IMR-90 (cell line): ENCODE data around the gene C13orf42. TPM values are rescaled to one million over a fixed set of nuclear protein-coding genes. Genes with fewer than 3 reads are reported as not detected.

Source experiments
- ATAC-seq: fragments of 200-7000 bp; cut with Tn5 transposase; 2 replicates; pipeline ENCODE4 v1.9.1; 2020; ENCODE audit warnings: low read depth, mild to moderate bottlenecking, moderate library complexity
- BruUV-seq: library from RNA; stranded (reverse); fragments of 400-500 nt; replicated peaks from 2 replicates; lab custom pipeline; 2021; lab: Mats Ljungman, UMichigan
- CTCF ChIA-PET: fragments of 300-600 bp; formaldehyde crosslinking; extraction: SDS; loops from one replicate; lab custom pipeline; 2021; ENCODE audit warnings: antibody characterized with exemption; lab: Yijun Ruan, JAX
- POLR2A ChIA-PET: fragments of 300-600 bp; sonication (Branson Sonifier 250); formaldehyde crosslinking; loops from one replicate; lab custom pipeline; 2022; ENCODE audit warnings: antibody characterized with exemption; ENCODE audit not compliant: unreplicated experiment; lab: Charles Lee
- DNase-seq: peaks from one replicate; pipeline ENCODE4 v3.0.0; 2013
- H2AFZ ChIP-seq: replicated peaks from 2 replicates; pipeline ENCODE3; 2013; ENCODE audit warnings: low read length, mild to moderate bottlenecking; ENCODE audit not compliant: poor library complexity
- H2AK5ac ChIP-seq: 2 replicates; pipeline ENCODE4 v1.6.1; 2013; ENCODE audit warnings: low read depth, low read length, inconsistent platforms
- H2AK9ac ChIP-seq: replicated peaks from 2 replicates; pipeline ENCODE3; 2013; ENCODE audit warnings: mild to moderate bottlenecking, low read depth, low read length, moderate library complexity; ENCODE audit not compliant: poor library complexity
- H2BK120ac ChIP-seq: 2 replicates; pipeline ENCODE4 v1.6.1; 2013; ENCODE audit warnings: low read depth, low read length, inconsistent platforms
- H2BK15ac ChIP-seq: 3 replicates; pipeline ENCODE4 v1.6.1; 2013; ENCODE audit warnings: low read depth, low read length, inconsistent platforms
- H2BK20ac ChIP-seq: 2 replicates; pipeline ENCODE4 v1.6.1; 2013; ENCODE audit warnings: low read depth, mild to moderate bottlenecking, inconsistent platforms, low read length, moderate library complexity
- H2BK5ac ChIP-seq: 2 replicates; pipeline ENCODE4 v1.6.1; 2013; ENCODE audit warnings: mild to moderate bottlenecking, low read depth, low read length, inconsistent platforms; ENCODE audit not compliant: poor library complexity, severe bottlenecking
- H3K14ac ChIP-seq: replicated peaks from 2 replicates; pipeline ENCODE4 v1.6.1; 2013; ENCODE audit warnings: low read depth, low read length, inconsistent platforms
- H3K18ac ChIP-seq: 2 replicates; pipeline ENCODE4 v1.6.1; 2013; ENCODE audit warnings: low read depth, low read length, control low read depth
- H3K23ac ChIP-seq: 2 replicates; pipeline ENCODE4 v1.6.1; 2013; ENCODE audit warnings: low read depth, low read length, inconsistent platforms
- H3K27ac ChIP-seq: 2 replicates; pipeline ENCODE4 v1.5.1; 2013; ENCODE audit warnings: mild to moderate bottlenecking, control low read depth, low read length; ENCODE audit not compliant: insufficient read depth
- H3K27me3 ChIP-seq: 2 replicates; pipeline ENCODE4 v1.6.1; 2013; ENCODE audit warnings: low read length; ENCODE audit not compliant: control insufficient read depth, insufficient read depth
- H3K36me3 ChIP-seq: 2 replicates; pipeline ENCODE4 v1.6.1; 2013; ENCODE audit warnings: low read length, mixed read lengths; ENCODE audit not compliant: control insufficient read depth, insufficient read depth
- H3K4ac ChIP-seq: 2 replicates; pipeline ENCODE4 v1.6.1; 2013; ENCODE audit warnings: low read depth, low read length, inconsistent platforms
- H3K4me1 ChIP-seq: 2 replicates; pipeline ENCODE4 v1.6.1; 2013; ENCODE audit warnings: low read length, mixed read lengths; ENCODE audit not compliant: control insufficient read depth, insufficient read depth
- H3K4me2 ChIP-seq: 2 replicates; pipeline ENCODE4 v1.6.1; 2013; ENCODE audit warnings: low read depth, mild to moderate bottlenecking, control low read depth, low read length, moderate library complexity
- H3K4me3 ChIP-seq: 2 replicates; pipeline ENCODE4 v1.5.1; 2013; ENCODE audit warnings: low read depth, mild to moderate bottlenecking, control low read depth, low read length, moderate library complexity; ENCODE audit not compliant: insufficient read depth
- H3K56ac ChIP-seq: 2 replicates; pipeline ENCODE4 v1.6.1; 2013; ENCODE audit warnings: low read length, inconsistent platforms; ENCODE audit not compliant: insufficient read depth; ENCODE audit errors: extremely low read depth
- H3K79me1 ChIP-seq, 2 experiments: 2 replicates each; pipeline ENCODE4 v1.6.1; 2013; ENCODE audit warnings: low read length in 2 of 2, inconsistent platforms in 1 of 2, low read depth in 1 of 2
- H3K9ac ChIP-seq: 2 replicates; pipeline ENCODE4 v1.6.1; 2013; ENCODE audit warnings: low read depth, low read length, control low read depth
- H3K9me1 ChIP-seq: 2 replicates; pipeline ENCODE4 v1.6.1; 2013; ENCODE audit warnings: low read length, inconsistent platforms; ENCODE audit not compliant: insufficient read depth
- H3K9me3 ChIP-seq: 2 replicates; pipeline ENCODE4 v1.6.1; 2013; ENCODE audit warnings: low read length; ENCODE audit not compliant: control insufficient read depth, insufficient read depth
- H4K20me1 ChIP-seq: 2 replicates; pipeline ENCODE4 v1.6.1; 2013; ENCODE audit warnings: low read length, inconsistent platforms; ENCODE audit not compliant: insufficient read depth
- H4K5ac ChIP-seq: 2 replicates; pipeline ENCODE4 v1.6.1; 2013; ENCODE audit warnings: mild to moderate bottlenecking, low read depth, low read length, control low read depth
- H4K8ac ChIP-seq, 2 experiments: 2 replicates each; pipeline ENCODE4 v1.6.1; 2013; ENCODE audit warnings: low read depth in 2 of 2, low read length in 2 of 2, control low read depth in 1 of 2, inconsistent platforms in 1 of 2
- H4K91ac ChIP-seq: 2 replicates; pipeline ENCODE4 v1.6.1; 2013; ENCODE audit warnings: low read depth, low read length, inconsistent platforms; ENCODE audit not compliant: insufficient read depth
- BHLHE40 ChIP-seq: fragments of 150-350 bp; IDR thresholded peaks from 2 replicates; pipeline ENCODE4 v1.6.1; 2016; ENCODE audit warnings: mild to moderate bottlenecking, low read depth, low read length
- CEBPB ChIP-seq: IDR thresholded peaks from 2 replicates; pipeline ENCODE4 v1.6.1; 2012; ENCODE audit warnings: low read depth, low read length, improper control_type of control experiment
- CHD1 ChIP-seq: IDR thresholded peaks from 2 replicates; pipeline ENCODE4 v1.6.1; 2012; ENCODE audit warnings: low read depth, low read length, improper control_type of control experiment
- CTCF ChIP-seq: conservative IDR thresholded peaks from 2 replicates; pipeline ENCODE4 v1.5.1; 2012; ENCODE audit warnings: mild to moderate bottlenecking, low read depth, low read length, improper control_type of control experiment
- ELK1 ChIP-seq: fragments of 150-350 bp; IDR thresholded peaks from 2 replicates; pipeline ENCODE4 v1.6.1; 2016; ENCODE audit warnings: low read depth, mild to moderate bottlenecking, low read length, moderate library complexity, borderline replicate concordance
- FOS ChIP-seq: fragments of 150-350 bp; IDR thresholded peaks from 2 replicates; pipeline ENCODE4 v1.6.1; 2016; ENCODE audit warnings: low read depth, low read length
- MAFK ChIP-seq: IDR thresholded peaks from 2 replicates; pipeline ENCODE4 v1.6.1; 2012; ENCODE audit warnings: low read depth, low read length, improper control_type of control experiment
- MAZ ChIP-seq: IDR thresholded peaks from 2 replicates; pipeline ENCODE4 v1.6.1; 2012; ENCODE audit warnings: low read depth, mild to moderate bottlenecking, low read length, improper control_type of control experiment, moderate library complexity, borderline replicate concordance
- MXI1 ChIP-seq: IDR thresholded peaks from 2 replicates; pipeline ENCODE4 v1.6.1; 2012; ENCODE audit warnings: low read depth, mild to moderate bottlenecking, low read length, moderate library complexity, borderline replicate concordance
- NFE2L2 ChIP-seq: fragments of 150-350 bp; IDR thresholded peaks from 2 replicates; pipeline ENCODE4 v1.6.1; 2016; ENCODE audit warnings: low read depth, mild to moderate bottlenecking, low read length
- POLR2A ChIP-seq: IDR thresholded peaks from 2 replicates; pipeline ENCODE4 v1.6.1; 2012; ENCODE audit warnings: mild to moderate bottlenecking, low read depth, low read length
- RAD21 ChIP-seq: IDR thresholded peaks from 2 replicates; pipeline ENCODE4 v1.6.1; 2012; ENCODE audit warnings: low read length, improper control_type of control experiment
- RCOR1 ChIP-seq: IDR thresholded peaks from 2 replicates; pipeline ENCODE4 v1.6.1; 2012; ENCODE audit warnings: mild to moderate bottlenecking, low read length, improper control_type of control experiment; ENCODE audit not compliant: insufficient replicate concordance
- RFX5 ChIP-seq: IDR thresholded peaks from 2 replicates; pipeline ENCODE4 v1.8.0; 2012; ENCODE audit warnings: low read depth, mild to moderate bottlenecking, low read length, moderate library complexity
- SMC3 ChIP-seq: fragments of 150-350 bp; IDR thresholded peaks from 2 replicates; pipeline ENCODE4 v1.6.1; 2016; ENCODE audit warnings: low read depth, mild to moderate bottlenecking, antibody characterized with exemption, low read length, moderate library complexity
- WGBS, 2 experiments: methylation state at CpG; one replicate each; pipeline versions ENCODE4 v1.1.5 to v1.1.7; 2013; ENCODE audit warnings: missing lambda C conversion rate in 2 of 2; ENCODE audit not compliant: insufficient read length in 1 of 2; ENCODE audit errors: extremely low coverage in 2 of 2; 5-methylcytosine and 5-hydroxymethylcytosine counted together
- dilution Hi-C: fragments of 300-500 bp; cut with HindIII; formaldehyde crosslinking; loops from one replicate; pipeline ENCODE4 v1.14.3; 2018; ENCODE audit warnings: low sequenced_read_pairs; ENCODE audit not compliant: unreplicated experiment
- in situ Hi-C: fragments of 300-500 bp; cut with MboI; formaldehyde crosslinking; loops from 3 replicates; pipeline ENCODE4 v1.14.3; 2019; ENCODE audit warnings: low sequenced_read_pairs, inconsistent platforms, mixed read lengths
- intact Hi-C: fragments of 100-400 bp; cut with micrococcal nuclease; formaldehyde crosslinking; loops from 2 replicates; pipeline ENCODE4 v1.10.0; 2022
- polyA plus RNA-seq, 3 experiments: library from polyadenylated mRNA; depleted of rRNA; stranded (reverse); fragments of >200 nt; gene quantifications; 2 replicates each; pipeline ENCODE4 v1.2.3, GENCODE V29; 2012; ENCODE audit warnings: low replicate concordance in 1 of 3
- total RNA-seq: library from RNA; depleted of rRNA; stranded (reverse); fragments of >200 nt; gene quantifications from 2 replicates; pipeline ENCODE4 v1.2.3, GENCODE V29; 2012
- TF ChIP-seq, protein P1 (sequence below): fragments of 150-350 bp; IDR thresholded peaks from 2 replicates; pipeline ENCODE4 v1.6.1; 2017; ENCODE audit warnings: mild to moderate bottlenecking, antibody characterized with exemption, low read length, low read depth

The C13orf42 gene
- total and polyA plus RNA-seq, 2 of the 4 experiments (the other 2 are of a cell fraction): not detected

DNA sequence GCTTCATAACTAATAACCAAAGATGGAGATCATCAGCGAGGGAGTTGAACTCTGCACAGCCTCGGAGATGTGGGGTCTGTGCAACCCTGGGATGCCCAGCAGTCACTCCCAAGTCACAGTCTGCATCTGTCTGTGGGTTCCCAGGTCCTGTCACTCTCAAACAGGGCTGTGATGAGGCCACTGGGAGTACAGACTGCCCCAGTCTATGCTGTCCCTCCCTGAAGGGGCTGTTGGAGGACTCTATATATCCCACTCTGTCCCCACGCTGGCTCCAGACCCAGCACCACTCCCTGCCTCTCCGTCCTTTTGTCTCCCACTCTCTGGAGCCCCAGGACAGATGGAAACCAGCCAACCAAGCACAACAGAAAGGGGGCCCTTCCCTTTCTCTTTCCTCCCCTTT lies 26.2 kb upstream of the C13orf42 start:
- ChIA-PET CTCF (no interaction called here), POLR2A (no interaction called here)
- intact Hi-C loops (no loop called here), dilution Hi-C loops (no loop called here), in situ Hi-C loops (loop anchor here (25.0 kb wide), 1 partner anchor 975 kb away; no protein-coding TSS in a partner anchor)
- Histone ChIP-seq H3K18ac (no peak overlapping the region), H3K23ac (no peak overlapping the region), H2BK120ac (no peak overlapping the region), H2AK9ac (no peak overlapping the region), H2AFZ (no peak overlapping the region), H3K79me1 (no peaks in the 10 kb centered on the region), H2BK20ac (no peak overlapping the region), H4K20me1 (no peaks in the 10 kb centered on the region), H4K8ac (no peak overlapping the region), H3K36me3 (no peaks in the 10 kb centered on the region), H3K4me1 (no peaks in the 10 kb centered on the region), H2AK5ac (no peak overlapping the region), H3K4me2 (no peak overlapping the region), H3K27me3 (peaks cover 2% of the 10 kb centered on the region), H2BK5ac (no peak overlapping the region), H4K91ac (no peak overlapping the region), H3K14ac (no peak overlapping the region), H3K9me1 (0 out of 2 replicates have a peak, but pooled peaks cover 2% of the 10 kb centered on the region), H3K4me3 (no peak overlapping the region), H3K9ac (no peak overlapping the region), H2BK15ac (no peak overlapping the region), H3K4ac (no peak overlapping the region), H3K27ac (no peak overlapping the region), H3K9me3 (no peaks in the 10 kb centered on the region), H3K56ac (no peak overlapping the region), H4K5ac (no peak overlapping the region)
- TF ChIP-seq CTCF: no peak
- no peak for TF ChIP-seq CEBPB
- no peak for TF ChIP-seq RAD21
- TF ChIP-seq MAZ: no peak
- no peak for TF ChIP-seq SMC3
- TF ChIP-seq RFX5: no peak
- TF ChIP-seq NFE2L2: no peak
- no peak for TF ChIP-seq CHD1
- no peak for TF ChIP-seq ELK1
- TF ChIP-seq BHLHE40: no peak
- no peak for TF ChIP-seq MAFK
- no peak for TF ChIP-seq MXI1
- no peak for TF ChIP-seq FOS
- no peak for TF ChIP-seq POLR2A
- TF ChIP-seq, protein P1, sequence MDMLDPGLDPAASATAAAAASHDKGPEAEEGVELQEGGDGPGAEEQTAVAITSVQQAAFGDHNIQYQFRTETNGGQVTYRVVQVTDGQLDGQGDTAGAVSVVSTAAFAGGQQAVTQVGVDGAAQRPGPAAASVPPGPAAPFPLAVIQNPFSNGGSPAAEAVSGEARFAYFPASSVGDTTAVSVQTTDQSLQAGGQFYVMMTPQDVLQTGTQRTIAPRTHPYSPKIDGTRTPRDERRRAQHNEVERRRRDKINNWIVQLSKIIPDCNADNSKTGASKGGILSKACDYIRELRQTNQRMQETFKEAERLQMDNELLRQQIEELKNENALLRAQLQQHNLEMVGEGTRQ: no peak
- no peak for TF ChIP-seq RCOR1
- ATAC-seq (no peak), DNase-seq (no peak)
- WGBS, 2 experiments: 8% methylated on average over 2 of the region's 4 CpGs; no CpG with 5 or more reads in 1 of the 2 experiments
- no TSS peak for BruUV-seq
